ENCODE data around the gene ALPL.

DNA sequence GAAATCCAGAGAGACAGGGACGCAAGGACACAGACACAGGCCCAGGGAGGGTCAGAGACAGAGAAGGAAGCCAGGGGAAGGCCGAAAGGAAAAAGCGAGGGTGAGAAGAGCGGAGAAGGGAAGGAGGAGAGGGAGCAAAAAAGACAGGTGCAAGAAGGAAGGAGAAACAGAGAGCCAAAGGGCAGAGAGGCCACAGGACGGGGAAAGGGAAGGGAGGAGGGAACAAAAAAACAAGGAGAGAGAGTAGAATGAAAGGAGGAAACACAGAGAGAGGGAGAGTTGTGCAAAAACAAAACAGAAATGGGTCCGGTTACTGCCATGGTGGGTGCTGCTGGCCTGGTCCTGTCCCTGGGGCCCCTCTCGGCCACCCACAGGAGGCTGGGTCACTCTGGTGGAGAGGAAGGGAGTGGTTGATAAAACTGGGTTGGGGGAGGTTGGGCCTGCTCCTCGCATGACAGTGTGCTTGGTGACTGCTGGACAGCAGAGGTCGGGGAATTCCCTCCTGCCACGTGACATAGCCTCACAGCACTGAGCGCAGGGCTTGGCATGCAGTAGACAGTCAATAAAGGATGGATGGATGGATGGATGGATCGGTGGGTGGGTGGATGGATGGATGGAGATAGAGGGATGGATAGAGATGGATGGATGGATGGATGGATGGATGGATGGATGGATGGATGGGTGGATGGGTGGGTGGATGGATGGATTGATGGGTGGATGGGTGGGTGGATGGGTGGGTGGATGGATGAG is 95.2 kb downstream of the ALPL start:
- TF ChIP-seq, protein P1, sequence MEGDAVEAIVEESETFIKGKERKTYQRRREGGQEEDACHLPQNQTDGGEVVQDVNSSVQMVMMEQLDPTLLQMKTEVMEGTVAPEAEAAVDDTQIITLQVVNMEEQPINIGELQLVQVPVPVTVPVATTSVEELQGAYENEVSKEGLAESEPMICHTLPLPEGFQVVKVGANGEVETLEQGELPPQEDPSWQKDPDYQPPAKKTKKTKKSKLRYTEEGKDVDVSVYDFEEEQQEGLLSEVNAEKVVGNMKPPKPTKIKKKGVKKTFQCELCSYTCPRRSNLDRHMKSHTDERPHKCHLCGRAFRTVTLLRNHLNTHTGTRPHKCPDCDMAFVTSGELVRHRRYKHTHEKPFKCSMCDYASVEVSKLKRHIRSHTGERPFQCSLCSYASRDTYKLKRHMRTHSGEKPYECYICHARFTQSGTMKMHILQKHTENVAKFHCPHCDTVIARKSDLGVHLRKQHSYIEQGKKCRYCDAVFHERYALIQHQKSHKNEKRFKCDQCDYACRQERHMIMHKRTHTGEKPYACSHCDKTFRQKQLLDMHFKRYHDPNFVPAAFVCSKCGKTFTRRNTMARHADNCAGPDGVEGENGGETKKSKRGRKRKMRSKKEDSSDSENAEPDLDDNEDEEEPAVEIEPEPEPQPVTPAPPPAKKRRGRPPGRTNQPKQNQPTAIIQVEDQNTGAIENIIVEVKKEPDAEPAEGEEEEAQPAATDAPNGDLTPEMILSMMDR (IDR thresholded peaks at IDR 0.05), result no peak
- no peak for TF ChIP-seq POLR2A (IDR thresholded peaks at IDR 0.05)
